Aorta (tissue), 5 donors: ENCODE results near the gene CRIM1. TPM values are rescaled to one million over a fixed set of nuclear protein-coding genes. Genes with fewer than 3 reads are reported as not detected.
A peak's percentile ranks its signal among the peaks of the same experiment; 100 is the strongest.

ENCODE experiments used
- ATAC-seq: fragments of 200-7000 bp; cut with Tn5 transposase; one replicate; pipeline ENCODE4 v1.9.1; 2022; ENCODE audit warnings: moderate library complexity; ENCODE audit not compliant: low FRiP score
- DNase-seq, 2 donors: peaks; one replicate each; pipeline ENCODE4 v3.0.0-alpha.2; 2020
- H3K27ac ChIP-seq, 2 donors: one replicate each; pipeline ENCODE4 v1.5.1; 2013; ENCODE audit warnings: low read length in 2 of 2, mild to moderate bottlenecking in 2 of 2, moderate library complexity in 2 of 2, control low read depth in 1 of 2, inconsistent platforms in 1 of 2, low read depth in 1 of 2
- H3K27me3 ChIP-seq, 2 donors: one replicate each; pipeline ENCODE4 v1.6.1; 2013; ENCODE audit warnings: control low read depth in 1 of 2, low read length in 1 of 2, mild to moderate bottlenecking in 1 of 2, moderate library complexity in 1 of 2; ENCODE audit not compliant: insufficient read depth in 2 of 2, control insufficient read depth in 1 of 2
- H3K36me3 ChIP-seq, 2 donors: one replicate each; pipeline ENCODE4 v1.6.1; 2013; ENCODE audit warnings: control low read depth in 1 of 2, low read length in 1 of 2, mild to moderate bottlenecking in 1 of 2; ENCODE audit not compliant: insufficient read depth in 2 of 2, control insufficient read depth in 1 of 2
- H3K4me1 ChIP-seq, 2 donors: one replicate each; pipeline ENCODE4 v1.6.1; 2013; ENCODE audit warnings: low read length in 2 of 2, control low read depth in 1 of 2, mild to moderate bottlenecking in 1 of 2, moderate library complexity in 1 of 2; ENCODE audit not compliant: insufficient read depth in 2 of 2, control insufficient read depth in 1 of 2
- H3K4me3 ChIP-seq, 2 donors: one replicate each; pipeline ENCODE4 v1.5.1; 2013; ENCODE audit warnings: low read length in 2 of 2, control low read depth in 1 of 2, mild to moderate bottlenecking in 1 of 2
- H3K9me3 ChIP-seq: one replicate; pipeline ENCODE4 v1.6.1; 2013; ENCODE audit warnings: mild to moderate bottlenecking, low read length; ENCODE audit not compliant: control insufficient read depth
- WGBS, 2 donors: extraction: QIAGEN DNeasy Blood & Tissue Kit; methylation state at CpG; one replicate each; pipeline ENCODE4 v1.1.7; 2013; 5-methylcytosine and 5-hydroxymethylcytosine counted together
- intact Hi-C, 2 donors: fragments of 100-400 bp; cut with DNase I; formaldehyde crosslinking; loops; one replicate each; pipeline versions ENCODE4 v1.14.2 to v1.15.0; 2022
- polyA plus RNA-seq, 2 donors: library from polyadenylated mRNA; stranded (reverse); fragments of 200-250 nt; gene quantifications; one replicate each; pipeline ENCODE4 v1.2.3, GENCODE V29; 2013
- total RNA-seq, 2 donors: library from RNA; stranded (reverse); fragmentation: NEBNext Ultra II Directional; extraction: Animal tissue kit (Norgen Biotek cat#: 25700); gene quantifications; one replicate each; pipeline ENCODE4 v1.2.1, GENCODE V29; 2021
- donor health status: healthy with polysubstance abuse.
- donor health status: Bipolar disorder and iron deficiency.
- donor health status: DM: no; HTN: no; CAD: no.
- donor health status: DM: no; HTN: no; CAD: no.
- donor health status: DM: yes; HTN: yes; CAD: no.

The CRIM1 gene
- total and polyA plus RNA-seq, 4 donors = 47.3 to 727 (median 147) TPM

DNA sequence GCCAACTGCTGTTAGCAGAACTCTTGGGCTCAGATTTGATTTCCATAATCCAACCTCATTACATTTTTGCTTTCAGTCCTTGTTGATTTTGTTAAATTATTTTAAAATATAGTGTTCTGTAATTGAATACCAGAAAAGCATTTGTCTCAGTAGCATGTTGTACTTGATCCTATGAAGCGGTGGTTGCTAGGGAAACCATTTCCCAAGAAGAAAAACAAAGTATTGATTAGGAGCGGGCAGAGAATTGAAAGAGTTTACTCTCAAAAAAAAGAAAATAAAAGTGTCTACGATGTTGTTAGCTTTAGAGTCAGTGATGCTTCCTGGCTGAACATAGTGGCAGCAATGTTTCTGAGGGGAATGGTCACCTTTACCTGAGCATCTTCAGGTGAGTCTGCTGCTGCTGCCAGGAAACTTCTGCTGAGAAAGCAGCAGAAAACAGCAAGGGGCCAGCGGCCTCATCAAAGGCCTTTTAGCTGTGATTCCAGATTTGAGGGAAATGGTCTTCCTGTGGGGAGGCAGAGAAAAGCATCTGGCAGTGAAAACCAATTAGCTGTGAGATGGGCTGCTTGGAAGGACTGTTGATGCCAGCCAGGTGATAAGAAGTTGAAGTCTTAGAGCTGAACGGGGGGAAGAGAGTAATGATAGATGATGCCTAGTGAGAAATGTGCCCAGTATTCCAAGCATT, 37.1 kb downstream of the CRIM1 start:
- ATAC-seq = no peak
- no peak overlapping the region for H3K4me3 ChIP-seq
- H3K27me3 ChIP-seq = no peaks in the 10 kb centered on the region
- peaks cover 0 to 6% of the 10 kb centered on the region in 2 donors for H3K36me3 ChIP-seq
- peaks cover 5 to 12% of the 10 kb centered on the region in 2 donors for H3K4me1 ChIP-seq
- WGBS, 2 donors = 59 to 63% methylated on average over 5 of the region's 5 CpGs
- peak overlapping the region in 1 of 2 donors; percentile 51 for H3K27ac ChIP-seq
- DNase-seq = no peak
- intact Hi-C loops = no loop called here
- no peaks in the 10 kb centered on the region for H3K9me3 ChIP-seq

DNA sequence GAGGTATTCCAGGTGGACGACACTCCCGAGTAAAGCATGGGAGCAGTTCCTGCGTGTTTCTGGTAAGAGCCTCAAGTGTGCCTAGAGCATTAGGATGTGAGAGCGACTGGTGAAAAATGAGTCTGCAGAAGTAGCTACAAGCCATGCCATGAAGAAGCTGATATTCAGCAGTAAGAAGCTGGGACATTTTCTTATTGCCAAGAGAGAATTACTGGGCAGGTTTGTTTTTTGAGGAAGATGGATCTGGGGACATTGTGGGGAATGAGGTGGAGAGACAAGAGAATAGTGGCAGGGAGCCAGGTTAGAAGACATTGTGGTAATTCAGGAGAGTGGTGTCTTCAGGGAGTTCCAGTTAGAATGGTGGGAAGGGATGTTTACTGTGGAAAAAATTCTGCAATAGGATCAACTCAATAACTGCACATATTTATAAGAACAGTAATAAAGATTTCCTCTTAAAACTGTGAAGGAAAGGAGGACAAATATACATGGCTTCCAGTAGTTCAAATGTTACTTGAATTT, 38.2 kb downstream of the CRIM1 start:
- H3K4me1 ChIP-seq = peaks cover 5 to 12% of the 10 kb centered on the region in 2 donors
- no peaks in the 10 kb centered on the region for H3K9me3 ChIP-seq
- peaks cover 0 to 6% of the 10 kb centered on the region in 2 donors for H3K36me3 ChIP-seq
- intact Hi-C loops = no loop called here
- DNase-seq (no peak), ATAC-seq (no peak)
- WGBS, 2 donors = 55 to 61% methylated on average over 4 of the region's 4 CpGs
- no peak overlapping the region for H3K4me3 ChIP-seq
- H3K27me3 ChIP-seq = no peaks in the 10 kb centered on the region
- peak overlapping the region in 1 of 2 donors; percentile 57 for H3K27ac ChIP-seq

DNA sequence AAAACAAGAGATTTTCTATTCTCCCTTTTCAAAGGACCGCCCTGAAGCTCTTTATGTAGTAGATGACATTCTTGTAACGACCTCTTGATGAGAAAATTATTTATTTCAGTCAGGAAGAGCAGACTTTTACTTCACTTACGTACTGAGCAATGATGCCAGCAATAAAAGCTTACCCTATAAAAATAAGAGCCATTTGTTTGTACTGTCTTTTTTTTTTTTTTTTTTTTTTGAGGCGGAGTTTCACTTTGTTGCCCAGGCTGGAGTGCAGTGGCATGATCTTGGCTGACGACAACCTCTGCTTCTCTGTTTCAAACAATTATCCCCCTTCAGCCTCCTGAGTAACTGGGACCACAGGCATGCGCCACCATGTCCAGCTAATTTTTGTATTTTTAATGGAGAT, 39.2 kb downstream of the CRIM1 start:
- whole genome bisulfite sequencing, 2 donors = 47 to 55% methylated on average over 6 of the region's 6 CpGs

DNA sequence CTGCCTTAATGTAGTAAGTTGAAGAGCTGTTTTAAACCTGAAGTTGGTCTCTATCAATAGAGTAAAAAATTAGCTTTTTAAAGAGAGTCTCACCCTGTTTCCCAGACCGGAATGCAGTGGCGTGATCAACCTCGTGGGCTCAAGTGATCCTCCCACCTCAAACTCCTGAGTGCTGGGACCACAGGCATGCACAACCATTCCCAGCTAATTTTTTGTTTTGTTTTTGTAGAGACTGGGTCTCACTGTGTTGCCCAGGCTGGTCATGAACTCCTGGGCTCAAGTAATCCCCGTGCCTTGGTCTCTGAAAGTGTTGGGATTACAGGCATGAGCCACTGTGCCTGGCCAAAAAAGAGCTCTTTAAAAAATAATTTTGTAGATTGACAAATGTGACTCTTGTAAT, 40.3 kb downstream of the CRIM1 start:
- DNase-seq (no peak), ATAC-seq (no peak)
- H3K9me3 ChIP-seq = no peaks in the 10 kb centered on the region
- H3K27me3 ChIP-seq = no peaks in the 10 kb centered on the region
- no peak overlapping the region for H3K4me3 ChIP-seq
- peaks cover 11 to 12% of the 10 kb centered on the region in 2 donors for H3K4me1 ChIP-seq
- no peak overlapping the region for H3K27ac ChIP-seq
- intact Hi-C loops = no loop called here
- WGBS, 2 donors = 55 to 67% methylated on average over 4 of the region's 4 CpGs
- peaks cover 0 to 7% of the 10 kb centered on the region in 2 donors for H3K36me3 ChIP-seq

More for the DNA sequence above, 39.2 kb downstream of the CRIM1 start:
- Histone ChIP-seq H3K9me3 (no peaks in the 10 kb centered on the region), H3K4me1 (peaks cover 2 to 8% of the 10 kb centered on the region in 2 donors), H3K36me3 (peaks cover 0 to 6% of the 10 kb centered on the region in 2 donors), H3K27me3 (no peaks in the 10 kb centered on the region), H3K27ac (peak overlapping the region in 1 of 2 donors; percentile 33), H3K4me3 (no peak overlapping the region)
- intact Hi-C loops = no loop called here
- ATAC-seq (no peak), DNase-seq (no peak)

- WGBS, 2 donors = 94% methylated on average over 9 of the region's 9 CpGs
- no peaks in the 10 kb centered on the region for H3K27me3 ChIP-seq
- peak overlapping the region in 1 of 2 donors; percentile 57 for H3K27ac ChIP-seq
- peaks cover 11 to 12% of the 10 kb centered on the region in 2 donors for H3K4me1 ChIP-seq
- no peaks in the 10 kb centered on the region for H3K9me3 ChIP-seq
- peaks cover 0 to 9% of the 10 kb centered on the region in 2 donors for H3K36me3 ChIP-seq
- DNase-seq = no peak
- no peak overlapping the region for H3K4me3 ChIP-seq
- no peak for ATAC-seq
- intact Hi-C loops = no loop called here
These were observed 41.4 kb downstream of the CRIM1 start for GRCh38 chr2:36396878-36397539.

- peaks cover 0 to 9% of the 10 kb centered on the region in 2 donors for H3K36me3 ChIP-seq
- DNase-seq (no peak), ATAC-seq (no peak)
- no peaks in the 10 kb centered on the region for H3K9me3 ChIP-seq
- intact Hi-C loops = no loop called here
- H3K4me3 ChIP-seq = no peak overlapping the region
- H3K27me3 ChIP-seq = no peaks in the 10 kb centered on the region
- WGBS, 2 donors = 85 to 95% methylated on average over 7 of the region's 7 CpGs
- H3K27ac ChIP-seq = no peak overlapping the region
- peaks cover 11 to 12% of the 10 kb centered on the region in 2 donors for H3K4me1 ChIP-seq
These were observed 42.3 kb downstream of the CRIM1 start for GRCh38 chr2:36397728-36398413.

DNA sequence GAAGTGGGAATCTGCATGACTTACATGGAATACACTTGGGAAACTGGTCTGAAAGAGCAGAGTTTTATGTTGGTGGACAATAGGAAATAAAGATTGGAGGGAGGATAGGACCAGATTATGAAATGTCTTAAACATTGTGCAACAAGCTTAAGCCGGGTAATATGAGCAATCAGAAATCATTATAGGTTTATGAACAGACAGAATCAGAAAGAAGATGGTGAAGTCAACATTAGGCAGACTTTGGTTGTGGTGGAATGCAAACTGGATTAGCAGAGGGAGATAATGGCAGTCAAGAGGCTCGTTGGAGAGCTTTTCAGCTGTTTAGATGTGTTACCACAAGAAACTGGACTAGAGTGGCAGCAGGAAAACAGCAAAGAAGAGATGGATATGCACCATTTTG, 43.5 kb downstream of the CRIM1 start:
- intact Hi-C loops = no loop called here
- H3K36me3 ChIP-seq = peaks cover 0 to 7% of the 10 kb centered on the region in 2 donors
- 83 to 85% methylated on average over 2 of the region's 2 CpGs for WGBS, 2 donors
- peaks cover 10 to 15% of the 10 kb centered on the region in 2 donors for H3K4me1 ChIP-seq
- DNase-seq = no peak
- no peaks in the 10 kb centered on the region for H3K9me3 ChIP-seq
- no peaks in the 10 kb centered on the region for H3K27me3 ChIP-seq
- H3K4me3 ChIP-seq = no peak overlapping the region
- ATAC-seq = no peak
- H3K27ac ChIP-seq = no peak overlapping the region

DNA sequence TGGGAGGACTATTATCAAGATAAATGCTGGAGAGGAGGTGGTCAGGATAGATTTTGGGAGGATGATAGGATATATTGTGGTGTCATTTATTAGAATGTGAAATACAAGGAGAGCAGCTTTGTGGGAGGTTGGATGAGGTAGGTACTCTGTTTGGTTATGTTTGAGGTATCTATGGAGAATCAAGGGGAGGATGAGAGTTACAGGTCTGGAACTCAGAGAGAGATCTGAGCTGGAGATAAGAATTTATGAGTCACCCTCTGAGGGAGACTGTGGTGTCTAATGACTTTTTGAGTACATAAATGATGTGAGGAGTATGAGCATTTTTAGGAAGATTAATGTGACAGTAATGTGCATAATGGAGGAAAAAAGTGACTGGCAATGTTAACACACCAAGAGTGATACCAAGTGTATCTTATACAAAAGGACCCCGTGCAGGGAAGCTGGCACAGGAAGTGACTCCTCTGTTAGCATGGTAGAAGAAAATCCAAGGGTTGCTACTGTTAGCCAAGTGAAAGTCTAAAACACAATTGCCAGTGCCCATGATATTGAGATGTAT, 48.2 kb downstream of the CRIM1 start:
- Histone ChIP-seq H3K9me3 (no peaks in the 10 kb centered on the region), H3K36me3 (peaks cover 0 to 4% of the 10 kb centered on the region in 2 donors), H3K27me3 (no peaks in the 10 kb centered on the region), H3K4me1 (peaks cover 10 to 24% of the 10 kb centered on the region in 2 donors), H3K27ac (no peak overlapping the region), H3K4me3 (no peak overlapping the region)
- ATAC-seq = no peak
- no peak for DNase-seq
- 13 to 18% methylated on average over 1 of the region's 1 CpG for WGBS, 2 donors
- intact Hi-C loops = loop anchor here in 1 of 2 donors (5.0 kb wide), 1 partner anchor 36 kb away; no protein-coding TSS in a partner anchor
